Measurements from ENCODE around the gene ATRNL1. TPM values are rescaled to one million over a fixed set of nuclear protein-coding genes. Genes with fewer than 3 reads are reported as not detected.

ATRNL1 gene
- total RNA-seq, 2 donors from 2014 or later: 0.89 to 9.0 TPM

DNA sequence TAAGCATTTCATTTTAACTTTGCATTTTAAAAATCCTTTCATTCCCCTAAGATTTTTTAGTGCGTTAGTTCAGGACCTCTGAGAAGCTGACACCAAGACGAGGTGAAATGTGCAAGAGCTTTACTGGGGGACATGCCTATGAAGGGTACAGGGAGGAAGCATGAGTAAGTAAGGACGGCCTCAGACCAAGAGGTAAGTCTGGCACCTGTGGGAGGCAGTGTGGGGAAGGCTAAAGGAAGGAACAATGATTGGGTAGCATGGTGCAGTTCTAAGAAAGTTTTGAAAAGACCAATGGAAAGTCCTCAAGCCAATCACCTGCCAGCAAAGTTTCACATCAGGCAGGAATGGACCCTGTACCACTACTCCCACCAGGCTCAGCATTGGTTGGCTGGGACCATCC is 810.7 kb downstream of the ATRNL1 start:
- intact Hi-C loops (cut with DNase I, micrococcal nuclease): no loop called here
- DNase-seq: no peak
- no peak for ATAC-seq

DNA sequence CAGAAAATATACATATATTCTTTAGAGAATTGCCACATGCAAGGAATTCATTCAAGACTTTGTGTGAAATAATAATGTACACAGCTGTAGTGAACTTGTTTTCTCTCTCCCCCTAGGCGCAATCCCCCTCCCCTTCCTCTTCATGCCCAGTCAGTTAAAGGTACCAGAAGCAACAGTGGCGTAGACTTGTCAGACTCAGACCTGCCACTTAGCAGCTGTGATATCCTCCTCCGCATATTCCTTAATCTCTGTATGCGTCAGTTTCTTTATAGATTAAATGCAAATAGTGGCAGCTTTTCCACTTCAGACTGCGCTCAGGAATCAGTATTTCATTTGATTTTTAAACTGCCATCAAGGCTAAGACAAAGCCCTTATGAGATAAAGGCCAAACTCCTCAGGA is 815.9 kb downstream of the ATRNL1 start:
- no peak for ATAC-seq
- intact Hi-C loops (cut with DNase I, micrococcal nuclease): no loop called here
- DNase-seq: no peak

DNA sequence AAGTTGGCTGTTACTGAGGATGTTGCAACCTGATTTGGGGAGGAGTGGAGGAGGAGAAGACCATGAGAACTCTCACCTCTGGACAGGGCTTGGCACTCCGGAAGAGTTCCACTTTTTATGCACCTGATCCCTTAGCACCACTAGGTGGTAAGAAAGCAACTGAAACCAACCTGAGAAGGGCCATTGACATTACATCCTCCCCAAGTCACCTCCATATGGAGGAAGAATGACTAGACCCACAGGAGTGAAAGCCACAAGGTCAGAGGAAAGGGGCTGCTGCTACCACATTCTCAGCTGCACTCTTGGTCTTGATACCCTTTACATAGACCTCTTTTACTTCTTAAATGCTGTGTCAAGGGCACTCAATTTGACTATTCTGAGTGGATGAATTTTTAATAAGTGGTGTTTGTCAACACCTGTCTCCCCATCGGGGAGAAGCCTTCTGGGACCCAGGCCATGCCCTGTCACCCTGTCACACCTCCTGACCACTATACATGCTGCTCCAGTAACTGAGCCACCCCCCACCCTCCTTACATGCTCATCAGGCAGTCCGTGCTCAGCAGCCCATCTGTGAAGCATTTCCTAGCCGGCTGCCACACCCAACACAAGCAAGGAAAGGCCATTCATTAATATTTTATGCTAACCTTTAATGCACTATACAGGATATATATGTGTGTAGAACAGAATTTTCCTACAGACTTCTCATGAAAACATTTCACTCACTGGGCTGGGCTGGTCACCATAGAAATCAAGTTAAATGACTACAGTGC is 817.0 kb downstream of the ATRNL1 start:
- DNase-seq (no peak), ATAC-seq (no peak)
- intact Hi-C loops (cut with DNase I, micrococcal nuclease): no loop called here

DNA sequence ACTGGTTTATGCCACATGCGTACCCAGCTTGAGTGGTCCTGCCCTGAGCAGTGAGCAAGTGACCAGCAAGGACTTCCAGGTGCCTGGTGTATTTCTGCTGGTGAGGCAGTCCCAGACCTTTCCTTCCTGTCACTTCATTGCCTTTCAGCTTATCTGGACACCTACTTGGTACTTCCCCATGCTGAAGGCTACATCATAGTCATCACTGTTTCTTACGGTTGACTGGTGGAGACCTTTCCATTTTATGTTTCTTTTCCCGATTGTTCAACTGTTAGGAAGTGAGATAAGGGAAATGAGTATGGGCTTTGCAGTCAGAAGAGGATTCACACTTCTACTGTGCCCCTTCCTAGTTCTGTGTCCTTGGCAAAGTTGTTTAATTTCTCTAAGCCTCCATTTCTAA is 821.3 kb downstream of the ATRNL1 start:
- DNase-seq (no peak), ATAC-seq (no peak)
- intact Hi-C loops (cut with DNase I, micrococcal nuclease): no loop called here

DNA sequence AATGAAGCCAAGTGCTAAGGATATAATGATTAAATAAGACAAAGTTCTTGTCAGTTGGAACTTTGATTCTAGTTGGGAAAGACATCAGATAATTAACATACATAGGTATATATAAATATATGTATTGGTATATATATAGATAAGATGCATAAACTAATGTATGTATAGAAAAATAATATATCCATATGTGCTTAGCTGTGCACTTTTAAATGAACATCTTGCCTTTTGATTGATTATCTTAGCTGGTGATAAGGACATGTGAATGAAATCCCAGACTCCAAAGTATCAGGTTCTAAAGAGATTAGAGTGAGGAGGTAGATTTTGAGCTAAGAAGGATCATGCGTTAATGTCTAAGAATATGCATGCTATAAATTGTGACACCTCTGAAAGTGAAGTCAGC is 822.3 kb downstream of the ATRNL1 start:
- DNase-seq (no peak), ATAC-seq (no peak)
- intact Hi-C loops (cut with DNase I, micrococcal nuclease): no loop called here

DNA sequence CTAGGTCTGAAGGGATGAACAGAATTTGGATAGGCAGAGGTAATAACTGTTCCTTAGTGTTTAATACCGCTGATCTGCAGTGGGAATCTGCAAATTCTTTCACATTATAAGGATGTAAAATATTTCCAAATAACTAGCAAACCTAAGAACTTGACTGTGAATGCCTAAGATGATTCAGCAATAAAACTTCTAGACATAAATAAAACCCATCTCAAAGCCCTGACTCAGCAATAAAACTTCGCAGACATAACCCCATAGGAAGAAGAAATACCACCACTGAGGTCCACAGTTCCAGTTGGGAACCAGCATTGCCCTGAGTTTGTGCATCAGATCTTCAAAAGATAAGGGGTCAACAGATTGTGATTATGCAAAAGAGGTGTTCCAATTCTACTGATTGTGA is 825.6 kb downstream of the ATRNL1 start:
- ATAC-seq: no peak
- intact Hi-C loops (cut with DNase I, micrococcal nuclease): no loop called here
- DNase-seq: no peak

DNA sequence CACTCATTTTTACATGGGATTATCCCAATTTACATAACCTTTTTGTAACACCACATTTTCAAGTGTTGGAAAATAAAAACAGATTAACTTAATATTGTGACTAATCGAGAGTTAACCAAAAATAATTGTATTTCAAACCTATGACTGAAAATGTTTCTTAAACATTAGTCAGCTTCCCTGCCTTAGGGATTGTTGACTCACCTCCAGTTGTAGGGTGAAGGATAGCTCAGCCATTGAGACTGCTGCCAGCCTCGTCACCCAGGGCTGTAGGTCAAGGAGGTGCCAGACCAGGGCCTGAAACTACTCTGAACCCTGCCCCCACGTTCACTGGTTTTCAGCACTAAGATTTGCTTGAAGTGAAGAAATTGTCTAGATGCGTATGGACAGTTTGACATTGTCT is 828.6 kb downstream of the ATRNL1 start:
- ATAC-seq: no peak
- intact Hi-C loops (cut with DNase I, micrococcal nuclease): no loop called here
- no peak for DNase-seq

DNA sequence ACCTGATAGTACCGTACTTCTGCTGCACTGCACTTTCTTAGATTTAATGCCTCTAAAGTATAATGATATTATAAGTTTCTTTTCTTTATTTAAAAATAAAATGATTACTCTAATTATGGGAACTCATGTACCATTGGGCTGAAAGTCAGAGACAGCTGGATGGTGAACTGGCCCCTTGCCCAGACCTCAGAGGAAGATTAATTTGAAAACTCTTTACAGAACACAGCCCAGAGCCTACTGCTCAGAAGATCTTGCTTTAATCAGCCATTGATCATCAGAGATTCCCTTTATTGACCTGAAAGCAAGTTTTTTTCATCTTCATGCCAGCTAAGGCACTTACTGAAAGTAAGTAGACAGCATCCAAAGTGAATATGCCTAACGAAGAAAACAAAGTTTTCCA is 838.1 kb downstream of the ATRNL1 start:
- DNase-seq (no peak), ATAC-seq (no peak)
- intact Hi-C loops (cut with DNase I, micrococcal nuclease): no loop called here

DNA sequence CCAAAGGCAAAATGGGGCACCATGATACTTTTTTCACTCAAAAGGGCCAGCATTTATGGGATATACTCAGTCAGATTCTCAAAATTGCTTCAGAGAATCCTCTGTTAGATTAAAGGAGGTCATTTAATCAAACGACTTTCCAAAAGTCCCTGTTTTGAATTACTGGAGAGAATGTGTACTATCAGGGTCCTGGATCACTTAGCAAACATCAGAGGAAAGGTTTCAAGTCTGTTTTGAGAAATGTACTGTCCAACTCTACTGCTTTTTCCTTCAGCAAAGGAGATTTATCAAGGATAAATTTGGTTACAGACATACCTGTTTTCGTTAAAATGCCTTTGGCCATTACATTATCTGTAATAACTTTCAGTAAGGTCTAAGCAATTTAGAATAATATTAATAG is 838.9 kb downstream of the ATRNL1 start:
- DNase-seq (no peak), ATAC-seq (no peak)
- intact Hi-C loops (cut with DNase I, micrococcal nuclease): no loop called here

DNA sequence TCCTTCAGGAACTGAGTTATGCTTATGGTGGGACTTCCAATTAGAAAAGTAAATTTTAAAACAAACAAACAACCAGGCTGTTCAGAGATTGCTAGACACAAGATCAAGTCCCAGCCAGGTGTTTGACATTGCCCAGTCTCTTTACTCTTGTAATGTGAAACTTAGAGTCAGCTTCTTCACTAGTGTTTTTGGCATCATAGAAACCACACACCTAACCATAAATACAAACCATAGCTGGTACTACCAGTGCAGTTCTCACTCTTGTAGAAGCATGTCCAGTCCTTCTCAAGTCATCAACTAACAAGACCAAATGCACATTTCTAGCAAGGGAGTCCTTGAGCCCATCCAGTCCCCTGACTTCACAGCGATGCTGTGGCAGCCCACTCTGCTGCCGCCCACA is 839.9 kb downstream of the ATRNL1 start:
- DNase-seq (no peak), ATAC-seq (no peak)
- intact Hi-C loops (cut with DNase I, micrococcal nuclease): no loop called here

DNA sequence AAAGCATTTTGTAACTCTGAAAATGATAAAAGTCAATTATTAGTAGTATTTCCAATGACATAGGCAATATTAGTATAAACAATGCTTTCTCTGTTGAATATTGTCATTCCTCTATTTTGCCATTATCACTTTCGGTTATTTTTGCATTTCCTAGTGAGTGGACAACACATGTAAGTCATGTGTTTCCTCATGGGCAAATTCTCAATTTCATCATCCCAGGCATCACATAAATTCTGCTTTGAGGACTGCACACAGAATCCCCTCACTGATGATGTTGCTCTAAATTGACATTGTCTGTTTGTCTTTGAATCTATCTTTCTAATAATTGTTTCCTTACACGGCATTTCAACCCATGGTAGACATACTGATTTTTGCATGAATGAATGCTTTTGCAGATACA is 842.6 kb downstream of the ATRNL1 start:
- ATAC-seq (no peak), DNase-seq (no peak)
- intact Hi-C loops (cut with DNase I, micrococcal nuclease): no loop called here

DNA sequence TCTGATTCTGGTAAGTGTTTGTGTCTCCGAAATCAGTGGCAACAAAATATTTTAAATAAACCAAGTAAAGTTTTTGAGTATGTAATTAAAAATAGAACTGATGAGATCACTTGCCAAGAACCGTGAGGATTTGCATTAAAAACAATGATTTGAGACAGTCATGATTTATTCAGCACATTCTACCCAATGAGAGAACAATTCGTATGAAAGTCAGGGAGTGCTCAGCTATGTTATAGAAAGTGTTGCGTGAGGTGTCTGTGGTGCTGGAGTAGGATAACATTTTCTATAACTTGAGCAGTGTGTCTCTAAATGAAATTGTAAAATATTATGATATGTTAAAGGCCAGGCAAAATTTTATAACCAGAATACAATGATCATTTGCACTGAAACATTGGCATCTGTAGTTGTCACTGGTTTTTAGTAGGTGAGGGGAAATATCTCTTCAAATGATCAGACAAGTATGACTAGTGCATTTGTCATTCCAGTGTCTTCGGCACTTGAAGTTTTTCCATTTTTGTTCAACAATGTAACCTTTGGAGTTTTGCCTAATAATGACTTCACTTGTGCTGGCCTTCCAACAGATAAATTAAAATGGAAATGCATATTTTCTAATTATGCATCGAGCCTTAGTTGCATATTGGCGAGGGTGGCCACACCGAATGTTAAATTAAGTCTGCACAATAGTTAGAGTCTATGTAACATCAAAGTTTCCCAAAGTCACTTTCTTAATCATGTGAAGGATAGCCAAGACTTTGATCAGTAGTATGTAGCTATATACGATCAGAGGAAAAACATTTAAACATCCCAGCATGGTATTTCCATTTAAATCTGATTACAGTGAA is 844.0 kb downstream of the ATRNL1 start:
- no peak for ATAC-seq
- intact Hi-C loops (cut with DNase I, micrococcal nuclease): no loop called here
- DNase-seq: no peak

DNA sequence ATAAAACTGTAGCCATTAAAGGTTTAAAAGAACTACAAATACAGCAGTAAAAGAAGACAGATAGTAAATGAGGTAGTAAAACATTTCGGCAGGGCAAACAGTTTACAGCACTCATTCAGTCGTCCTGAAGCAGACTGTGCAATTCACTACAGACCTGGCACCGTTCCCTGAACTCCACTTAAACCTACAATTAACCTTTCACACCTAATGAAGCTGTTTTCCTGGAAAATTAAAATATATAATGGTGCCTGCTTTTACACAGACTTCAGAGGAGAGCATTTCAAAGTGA is 844.5 kb downstream of the ATRNL1 start:
- no peak for ATAC-seq

DNA sequence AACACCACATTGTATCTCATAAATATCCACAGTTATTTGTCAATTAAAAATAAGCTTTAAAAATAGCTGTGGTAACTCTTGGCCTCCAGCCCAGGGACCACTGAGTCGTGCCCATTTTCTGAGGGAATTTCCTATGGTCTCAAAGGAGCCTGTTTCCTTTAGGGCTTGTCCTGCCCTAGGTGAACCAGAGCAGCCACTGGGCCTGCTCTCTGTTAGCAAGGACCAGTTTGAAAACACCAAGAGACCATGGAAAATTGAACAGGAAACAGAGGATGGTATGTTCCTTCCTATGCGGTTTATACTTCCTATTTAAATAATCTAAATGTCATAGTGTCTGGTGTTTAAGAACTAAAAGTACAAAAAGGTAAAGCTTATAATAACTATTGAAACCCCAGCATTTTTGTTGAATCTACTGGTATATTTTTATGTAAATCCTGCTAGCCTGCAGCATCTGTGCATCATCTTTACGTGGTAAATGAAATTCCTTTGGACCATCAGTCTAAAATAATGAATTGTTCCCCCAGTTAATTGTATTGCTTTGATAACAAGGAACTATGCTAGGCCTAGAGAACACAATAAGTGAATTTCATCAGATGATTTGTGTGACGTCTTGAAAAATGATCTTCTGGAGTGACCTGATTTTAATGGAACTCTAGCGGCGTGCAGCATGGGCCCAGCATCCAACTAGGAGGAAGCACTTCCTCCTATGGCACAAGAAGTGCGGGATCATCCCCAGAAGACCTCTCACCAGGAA is 846.1 kb downstream of the ATRNL1 start:
- intact Hi-C loops (cut with DNase I, micrococcal nuclease): no loop called here
- no peak for ATAC-seq

More for the DNA sequence above, 844.5 kb downstream of the ATRNL1 start:
- DNase-seq: no peak
- intact Hi-C loops (cut with DNase I, micrococcal nuclease): no loop called here

DNA sequence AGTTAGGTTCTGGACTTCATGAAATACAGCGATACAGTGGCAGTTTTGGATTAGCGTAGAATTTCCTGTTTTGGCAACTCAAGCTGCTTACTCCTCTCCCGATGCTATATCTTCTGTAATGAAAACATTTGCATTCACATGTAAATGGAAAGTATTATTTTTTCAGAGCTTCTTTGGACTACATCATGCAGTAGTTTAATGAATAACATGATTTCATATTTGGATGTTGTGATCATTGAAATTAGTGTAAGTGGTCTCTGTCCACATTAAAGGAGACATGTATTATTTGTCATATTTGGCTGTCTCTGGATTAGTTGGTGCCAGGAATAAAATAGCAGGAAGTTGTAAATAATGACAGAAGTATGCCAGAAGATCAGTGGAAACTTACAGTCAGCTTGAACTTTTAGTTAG is 848.2 kb downstream of the ATRNL1 start:
- intact Hi-C loops (cut with DNase I, micrococcal nuclease): no loop called here
- ATAC-seq (no peak), DNase-seq (no peak)

More for the DNA sequence above, 846.1 kb downstream of the ATRNL1 start:
- no peak for DNase-seq

DNA sequence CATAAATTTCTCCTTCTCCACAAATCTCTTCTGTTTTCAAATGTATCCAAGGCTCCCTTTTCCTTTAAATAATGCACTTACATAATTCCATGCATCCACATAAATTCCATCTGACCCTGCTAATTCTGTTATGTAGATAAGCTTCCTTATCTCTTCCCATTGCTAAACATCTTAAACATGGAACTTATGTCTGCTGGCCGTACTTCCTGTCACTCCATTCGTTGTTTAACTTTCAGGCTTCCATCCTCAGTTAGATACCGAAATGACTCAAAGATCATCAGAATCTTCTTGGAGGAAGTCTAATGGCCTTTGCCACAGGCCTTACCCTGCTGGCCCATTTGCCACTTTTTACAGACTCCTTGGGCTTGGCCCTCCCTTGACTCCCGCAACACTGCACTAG is 848.9 kb downstream of the ATRNL1 start:
- intact Hi-C loops (cut with DNase I, micrococcal nuclease): no loop called here
- ATAC-seq (no peak), DNase-seq (no peak)

DNA sequence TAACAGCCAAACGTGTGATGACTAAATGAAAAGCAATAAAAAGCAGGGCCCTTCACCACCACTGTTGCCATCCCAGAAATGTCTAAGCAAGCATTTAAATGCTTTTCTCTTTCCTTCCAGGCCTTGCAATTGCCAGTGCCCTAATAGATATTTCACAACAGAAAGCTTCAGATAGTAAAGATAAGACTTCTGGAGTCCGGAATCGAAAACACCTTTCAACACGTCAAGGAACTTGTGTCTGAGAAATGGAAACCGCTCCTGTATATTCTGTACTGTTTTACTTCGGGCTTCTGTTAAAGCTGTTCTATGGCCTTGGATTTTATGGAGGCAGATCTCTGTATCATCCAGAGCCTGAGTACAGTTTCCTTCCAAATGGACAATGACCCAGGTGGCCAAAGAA is 851.4 kb downstream of the ATRNL1 start:
- DNase-seq: no peak
- intact Hi-C loops (cut with DNase I, micrococcal nuclease): no loop called here
- no peak for ATAC-seq

DNA sequence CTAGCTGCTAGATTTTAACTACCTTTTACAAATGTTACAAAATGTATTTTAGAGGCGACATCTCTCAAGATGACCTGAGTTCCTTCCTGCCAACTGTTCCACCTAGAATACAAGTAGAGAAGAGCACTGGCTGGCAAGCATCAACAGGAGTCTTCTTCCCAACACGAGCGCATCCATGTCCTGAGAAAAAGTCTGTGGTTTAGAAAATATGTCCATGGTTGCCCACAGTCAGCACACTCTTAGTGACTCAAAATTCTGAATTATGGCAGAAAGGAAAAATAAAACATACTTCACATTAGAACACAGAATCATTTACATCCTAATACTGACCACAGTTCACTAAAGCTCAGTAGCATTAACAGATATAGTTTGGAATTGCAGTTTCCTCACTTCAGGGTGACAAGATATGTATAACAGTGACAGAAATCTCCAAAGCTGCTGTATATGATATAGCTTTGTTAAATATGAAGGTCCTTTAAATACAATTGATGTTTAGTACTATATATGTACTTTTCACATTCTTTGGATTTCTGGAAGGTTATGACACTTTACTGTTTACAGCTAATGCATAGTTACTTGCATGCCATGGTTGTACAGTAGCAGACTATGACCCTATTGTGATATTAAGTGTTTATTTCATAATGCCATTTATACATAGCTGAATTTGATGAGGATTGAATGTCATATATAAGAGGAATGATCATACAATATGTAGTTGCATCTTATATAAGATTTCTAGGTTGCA is 852.7 kb downstream of the ATRNL1 start:
- intact Hi-C loops (cut with DNase I, micrococcal nuclease): no loop called here
- ATAC-seq (no peak), DNase-seq (no peak)

DNA sequence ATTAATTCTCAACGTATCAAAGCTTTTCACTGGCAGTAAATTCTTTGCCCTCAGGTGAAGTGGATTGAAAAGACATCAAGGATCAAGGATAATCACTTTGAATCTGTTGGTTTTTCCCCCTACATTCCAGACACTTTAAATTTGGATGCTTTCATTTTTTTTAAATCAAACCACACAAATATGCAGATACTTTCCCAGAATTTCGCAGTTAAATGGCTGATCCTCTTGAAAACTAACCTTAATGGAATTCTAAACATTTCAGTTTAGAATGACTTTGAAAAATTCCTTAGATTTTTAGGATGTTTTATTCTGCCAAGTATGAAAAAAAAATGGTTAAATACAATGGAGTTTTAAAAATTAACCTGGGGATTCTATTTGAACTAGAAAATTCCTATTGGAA is 853.9 kb downstream of the ATRNL1 start:
- ATAC-seq: no peak
- intact Hi-C loops (cut with DNase I, micrococcal nuclease): no loop called here
- DNase-seq: no peak
